Stimulated activated CD8-positive, alpha-beta memory T cell treated with anti-CD3 and anti-CD28 coated beads, Interleukin-12 subunit alpha, Interleukin-12 subunit beta, amount 100 ng/mL, for 24 hours (primary cell): ENCODE results near the gene TMPRSS6.
A peak's percentile ranks its signal among the peaks of the same experiment; 100 is the strongest.

Experiments used
- DNase-seq: peaks from one replicate; pipeline ENCODE4 v3.0.0-alpha.2; 2020; ENCODE audit errors: extremely low read depth

Gene TMPRSS6

GRCh38 chr22:37051391-37052385, 57.8 kb downstream of the TMPRSS6 start, which contains the start of gene KCTD17:
Gene KCTD17 (plus strand): TSS chr22:37051742. CDS start chr22:37051761, 19 bp downstream.
- DNase-seq = peak; percentile 58

GRCh38 chr22:37050913-37051312, 58.6 kb downstream of the TMPRSS6 start:
- no peak for DNase-seq

- no peak for DNase-seq
Observed at GRCh38 chr22:37049224-37049623, 60.3 kb downstream of the TMPRSS6 start.

- no peak for DNase-seq
Observed at GRCh38 chr22:37048133-37048532, 61.4 kb downstream of the TMPRSS6 start.

- no peak for DNase-seq
Observed at GRCh38 chr22:37047006-37047405, 62.5 kb downstream of the TMPRSS6 start.

- DNase-seq = no peak
Observed at GRCh38 chr22:37046589-37046988, 62.9 kb downstream of the TMPRSS6 start.

GRCh38 chr22:37045958-37046357, 63.6 kb downstream of the TMPRSS6 start:
- no peak for DNase-seq

GRCh38 chr22:37044634-37045625, 64.6 kb downstream of the TMPRSS6 start:
- DNase-seq = no peak

- no peak for DNase-seq
Observed at GRCh38 chr22:37043828-37044538, 65.5 kb downstream of the TMPRSS6 start.

- no peak for DNase-seq
Observed at GRCh38 chr22:37043209-37043827, 66.2 kb downstream of the TMPRSS6 start.

- DNase-seq = no peak
Observed at GRCh38 chr22:37039466-37039865, 70.0 kb downstream of the TMPRSS6 start.

GRCh38 chr22:37037669-37038068, 71.8 kb downstream of the TMPRSS6 start:
- DNase-seq = no peak

GRCh38 chr22:37036655-37037377, 72.7 kb downstream of the TMPRSS6 start:
- no peak for DNase-seq

GRCh38 chr22:37033605-37034430, 75.7 kb downstream of the TMPRSS6 start:
- no peak for DNase-seq

GRCh38 chr22:37032535-37033460, 76.7 kb downstream of the TMPRSS6 start:
- DNase-seq = no peak

GRCh38 chr22:37032134-37032534, 77.4 kb downstream of the TMPRSS6 start:
- DNase-seq = no peak

- no peak for DNase-seq
Observed at GRCh38 chr22:37030560-37031281, 78.8 kb downstream of the TMPRSS6 start.
